ENCODE results near the gene CEP112. TPM values are rescaled to one million over a fixed set of nuclear protein-coding genes. Genes with fewer than 3 reads are reported as not detected.

The CEP112 gene
- total and polyA plus RNA-seq, 5 experiments from 2014 or later: 0.27 to 2.0 (median 1.7) TPM; not detected in 2

GRCh38 chr17:65898651-65899050 is 293.3 kb downstream of the CEP112 start:
- Mint-ChIP-seq H3K27me3 (no peaks in the 10 kb centered on the region), H3K4me1 (no peaks in the 10 kb centered on the region)
- POLR2A ChIA-PET: no interaction called here

GRCh38 chr17:65896889-65897288 is 295.0 kb downstream of the CEP112 start:
- Mint-ChIP-seq H3K9me3 (no peaks in the 10 kb centered on the region), H3K27me3 (peaks cover 0 to 2% (median 0%) of the 10 kb centered on the region in 5 donors), H3K36me3 (no peaks in the 10 kb centered on the region), H3K4me1 (no peaks in the 10 kb centered on the region), H3K27ac (no peak overlapping the region), H3K4me3 (no peak overlapping the region)
- ATAC-seq (no peak), DNase-seq (no peak)
- POLR2A ChIA-PET: interaction anchor here (0.6 kb wide), 1 partner anchor 168 kb away, joined by 3 read pairs; no protein-coding TSS in a partner anchor

More at GRCh38 chr17:65898651-65899050, 293.3 kb downstream of the CEP112 start:
- Mint-ChIP-seq H3K36me3 (no peaks in the 10 kb centered on the region), H3K27ac (no peak overlapping the region), H3K9me3 (no peaks in the 10 kb centered on the region), H3K4me3 (no peak overlapping the region)
- ATAC-seq: no peak
- no peak for DNase-seq

- H3K9me3 Mint-ChIP-seq: no peaks in the 10 kb centered on the region
- no peaks in the 10 kb centered on the region for H3K4me1 Mint-ChIP-seq
- no peaks in the 10 kb centered on the region for H3K36me3 Mint-ChIP-seq
- DNase-seq: no peak
- no peak overlapping the region for H3K27ac Mint-ChIP-seq
- POLR2A ChIA-PET: no interaction called here
- H3K4me3 Mint-ChIP-seq: no peak overlapping the region
- H3K27me3 Mint-ChIP-seq: peaks cover 0 to 6% (median 2%) of the 10 kb centered on the region in 5 donors
- no peak for ATAC-seq
These were observed 296.0 kb downstream of the CEP112 start for GRCh38 chr17:65895969-65896368.

GRCh38 chr17:65893692-65894279 is 298.1 kb downstream of the CEP112 start:
- Mint-ChIP-seq H3K27ac (no peak overlapping the region), H3K36me3 (no peaks in the 10 kb centered on the region), H3K4me3 (no peak overlapping the region), H3K4me1 (no peaks in the 10 kb centered on the region), H3K9me3 (no peaks in the 10 kb centered on the region), H3K27me3 (peaks cover 0 to 6% (median 2%) of the 10 kb centered on the region in 5 donors)
- ATAC-seq (no peak), DNase-seq (no peak)
- POLR2A ChIA-PET: no interaction called here

GRCh38 chr17:65892912-65893377 is 299.0 kb downstream of the CEP112 start:
- Mint-ChIP-seq H3K4me3 (no peak overlapping the region), H3K4me1 (no peaks in the 10 kb centered on the region), H3K27ac (no peak overlapping the region), H3K9me3 (no peaks in the 10 kb centered on the region), H3K36me3 (no peaks in the 10 kb centered on the region), H3K27me3 (peaks cover 0 to 6% (median 2%) of the 10 kb centered on the region in 5 donors)
- POLR2A ChIA-PET: no interaction called here
- ATAC-seq (no peak), DNase-seq (no peak)

GRCh38 chr17:65891231-65891735 is 300.6 kb downstream of the CEP112 start:
- Mint-ChIP-seq H3K4me1 (no peaks in the 10 kb centered on the region), H3K36me3 (no peaks in the 10 kb centered on the region), H3K27me3 (peaks cover 0 to 6% (median 2%) of the 10 kb centered on the region in 5 donors), H3K9me3 (no peaks in the 10 kb centered on the region), H3K4me3 (no peak overlapping the region), H3K27ac (no peak overlapping the region)
- POLR2A ChIA-PET: no interaction called here
- no peak for ATAC-seq
- no peak for DNase-seq

GRCh38 chr17:65888649-65889048 is 303.3 kb downstream of the CEP112 start:
- no peak for DNase-seq
- no peak for ATAC-seq
- POLR2A ChIA-PET: no interaction called here
- Mint-ChIP-seq H3K27ac (no peak overlapping the region), H3K27me3 (peaks cover 0 to 6% (median 2%) of the 10 kb centered on the region in 5 donors), H3K36me3 (no peaks in the 10 kb centered on the region), H3K9me3 (no peaks in the 10 kb centered on the region), H3K4me1 (no peaks in the 10 kb centered on the region), H3K4me3 (no peak overlapping the region)

GRCh38 chr17:65886315-65887245 is 305.4 kb downstream of the CEP112 start:
- Mint-ChIP-seq H3K9me3 (no peaks in the 10 kb centered on the region), H3K4me3 (no peak overlapping the region), H3K27me3 (peaks cover 0 to 4% (median 0%) of the 10 kb centered on the region in 5 donors), H3K36me3 (no peaks in the 10 kb centered on the region), H3K27ac (no peak overlapping the region), H3K4me1 (peaks cover 0 to 6% (median under 1%) of the 10 kb centered on the region in 4 donors)
- DNase-seq (no peak), ATAC-seq (no peak)
- POLR2A ChIA-PET: interaction anchor here (0.6 kb wide), 1 partner anchor 312 kb away, joined by 3 read pairs; no protein-coding TSS in a partner anchor

GRCh38 chr17:65885541-65886312 is 306.2 kb downstream of the CEP112 start:
- ATAC-seq: no peak
- peaks cover 0 to 2% (median 0%) of the 10 kb centered on the region in 5 donors for H3K27me3 Mint-ChIP-seq
- no peaks in the 10 kb centered on the region for H3K9me3 Mint-ChIP-seq
- H3K4me1 Mint-ChIP-seq: peaks cover 0 to 8% (median 2%) of the 10 kb centered on the region in 4 donors
- H3K4me3 Mint-ChIP-seq: no peak overlapping the region
- no peak for DNase-seq
- no peak overlapping the region for H3K27ac Mint-ChIP-seq
- POLR2A ChIA-PET: interaction anchor here (0.6 kb wide), 1 partner anchor 312 kb away, joined by 3 read pairs; no protein-coding TSS in a partner anchor
- H3K36me3 Mint-ChIP-seq: no peaks in the 10 kb centered on the region

- H3K36me3 Mint-ChIP-seq: peaks cover 0 to 22% (median 12%) of the 10 kb centered on the region in 3 donors
- ATAC-seq: no peak
- H3K27me3 Mint-ChIP-seq: peaks cover 0 to 10% (median 9%) of the 10 kb centered on the region in 5 donors
- H3K4me3 Mint-ChIP-seq: no peak overlapping the region
- peaks cover 0 to 22% (median 11%) of the 10 kb centered on the region in 9 donors for H3K9me3 Mint-ChIP-seq
- no peak for DNase-seq
- H3K27ac Mint-ChIP-seq: no peak overlapping the region
- POLR2A ChIA-PET: no interaction called here
- peaks cover 0 to 5% (median 2%) of the 10 kb centered on the region in 4 donors for H3K4me1 Mint-ChIP-seq
These were observed 314.9 kb downstream of the CEP112 start for GRCh38 chr17:65876985-65877384.

- Mint-ChIP-seq H3K27ac (no peak overlapping the region), H3K4me1 (no peaks in the 10 kb centered on the region), H3K9me3 (no peaks in the 10 kb centered on the region), H3K4me3 (no peak overlapping the region), H3K36me3 (no peaks in the 10 kb centered on the region), H3K27me3 (peaks cover 0 to 8% (median 3%) of the 10 kb centered on the region in 5 donors)
- DNase-seq (no peak), ATAC-seq (no peak)
- POLR2A ChIA-PET: no interaction called here
These were observed 323.1 kb downstream of the CEP112 start for GRCh38 chr17:65868881-65869280.

GRCh38 chr17:65867014-65867413 is 324.9 kb downstream of the CEP112 start:
- Mint-ChIP-seq H3K27ac (no peak overlapping the region), H3K36me3 (no peaks in the 10 kb centered on the region)
- DNase-seq: no peak

More at GRCh38 chr17:65867014-65867413, 324.9 kb downstream of the CEP112 start:
- Mint-ChIP-seq H3K27me3 (peaks cover 0 to 8% (median 0%) of the 10 kb centered on the region in 5 donors), H3K9me3 (no peaks in the 10 kb centered on the region), H3K4me3 (no peak overlapping the region), H3K4me1 (no peaks in the 10 kb centered on the region)
- ATAC-seq: no peak
- POLR2A ChIA-PET: no interaction called here
